ENCODE results near the gene ARMC9. TPM values are rescaled to one million over a fixed set of nuclear protein-coding genes. Genes with fewer than 3 reads are reported as not detected.
A peak's percentile ranks its signal among the peaks of the same experiment; 100 is the strongest.

ARMC9 gene
- total RNA-seq, 2 donors from 2014 or later = 41.7 to 51.5 TPM

DNA sequence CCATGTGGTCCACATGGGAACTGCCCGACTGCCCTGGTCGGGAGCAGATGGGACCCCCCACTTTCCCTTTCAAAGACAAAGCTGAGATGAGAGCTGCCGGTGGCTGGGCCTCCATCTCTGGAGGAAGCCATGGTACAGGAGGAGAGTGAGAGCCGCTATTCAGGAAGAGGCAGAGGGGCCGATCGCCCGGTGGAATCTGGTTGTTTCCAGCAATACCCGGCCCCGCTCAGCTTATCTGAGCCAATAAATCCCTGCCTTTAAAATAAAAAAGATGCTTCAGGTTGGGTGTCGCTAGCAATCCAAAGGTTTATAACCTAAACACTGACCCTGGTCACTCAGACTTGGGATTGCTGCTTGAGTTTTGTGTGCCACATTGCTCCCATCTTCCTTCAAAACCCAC is 181.9 kb downstream of the ARMC9 start:
- DNase-seq = no peak
- no peaks in the 10 kb centered on the region for H3K36me3 Mint-ChIP-seq (ENCODE audit: low read depth)
- H3K27me3 Mint-ChIP-seq (ENCODE audit: insufficient read depth) = no peaks in the 10 kb centered on the region
- WGBS, 2 experiments (ENCODE audit: insufficient coverage in 1 of 2, insufficient read length in 1 of 2) = 92 to 96% methylated on average over 5 to 10 of the region's 10 CpGs
- peaks cover 25% of the 10 kb centered on the region for H3K4me1 Mint-ChIP-seq
- no peak overlapping the region for H3K27ac Mint-ChIP-seq
- Histone ChIP-seq H3K27ac (ENCODE audit: low read depth, low read length) (no peak overlapping the region), H3K9me3 (ENCODE audit: control insufficient read depth, low read length) (peaks cover 9% of the 10 kb centered on the region), H3K4me3 (ENCODE audit: low read length) (no peak overlapping the region), H3K36me3 (ENCODE audit: control insufficient read depth, insufficient read depth, low read length) (no peaks in the 10 kb centered on the region), H3K9ac (ENCODE audit: extremely low read depth, low read length, poor library complexity, severe bottlenecking) (no peak overlapping the region), H3K4me1 (ENCODE audit: control insufficient read depth, insufficient read depth, low read length) (peaks cover 7% of the 10 kb centered on the region), H3K27me3 (ENCODE audit: control insufficient read depth, insufficient read depth, low read length, poor library complexity, severe bottlenecking) (no peaks in the 10 kb centered on the region)
- H3K9me3 Mint-ChIP-seq = peaks cover 14% of the 10 kb centered on the region
- H3K4me3 Mint-ChIP-seq = no peak overlapping the region
- TF ChIP-seq, protein P1, sequence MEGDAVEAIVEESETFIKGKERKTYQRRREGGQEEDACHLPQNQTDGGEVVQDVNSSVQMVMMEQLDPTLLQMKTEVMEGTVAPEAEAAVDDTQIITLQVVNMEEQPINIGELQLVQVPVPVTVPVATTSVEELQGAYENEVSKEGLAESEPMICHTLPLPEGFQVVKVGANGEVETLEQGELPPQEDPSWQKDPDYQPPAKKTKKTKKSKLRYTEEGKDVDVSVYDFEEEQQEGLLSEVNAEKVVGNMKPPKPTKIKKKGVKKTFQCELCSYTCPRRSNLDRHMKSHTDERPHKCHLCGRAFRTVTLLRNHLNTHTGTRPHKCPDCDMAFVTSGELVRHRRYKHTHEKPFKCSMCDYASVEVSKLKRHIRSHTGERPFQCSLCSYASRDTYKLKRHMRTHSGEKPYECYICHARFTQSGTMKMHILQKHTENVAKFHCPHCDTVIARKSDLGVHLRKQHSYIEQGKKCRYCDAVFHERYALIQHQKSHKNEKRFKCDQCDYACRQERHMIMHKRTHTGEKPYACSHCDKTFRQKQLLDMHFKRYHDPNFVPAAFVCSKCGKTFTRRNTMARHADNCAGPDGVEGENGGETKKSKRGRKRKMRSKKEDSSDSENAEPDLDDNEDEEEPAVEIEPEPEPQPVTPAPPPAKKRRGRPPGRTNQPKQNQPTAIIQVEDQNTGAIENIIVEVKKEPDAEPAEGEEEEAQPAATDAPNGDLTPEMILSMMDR (conservative IDR thresholded peaks at IDR 0.05) = no peak

DNA sequence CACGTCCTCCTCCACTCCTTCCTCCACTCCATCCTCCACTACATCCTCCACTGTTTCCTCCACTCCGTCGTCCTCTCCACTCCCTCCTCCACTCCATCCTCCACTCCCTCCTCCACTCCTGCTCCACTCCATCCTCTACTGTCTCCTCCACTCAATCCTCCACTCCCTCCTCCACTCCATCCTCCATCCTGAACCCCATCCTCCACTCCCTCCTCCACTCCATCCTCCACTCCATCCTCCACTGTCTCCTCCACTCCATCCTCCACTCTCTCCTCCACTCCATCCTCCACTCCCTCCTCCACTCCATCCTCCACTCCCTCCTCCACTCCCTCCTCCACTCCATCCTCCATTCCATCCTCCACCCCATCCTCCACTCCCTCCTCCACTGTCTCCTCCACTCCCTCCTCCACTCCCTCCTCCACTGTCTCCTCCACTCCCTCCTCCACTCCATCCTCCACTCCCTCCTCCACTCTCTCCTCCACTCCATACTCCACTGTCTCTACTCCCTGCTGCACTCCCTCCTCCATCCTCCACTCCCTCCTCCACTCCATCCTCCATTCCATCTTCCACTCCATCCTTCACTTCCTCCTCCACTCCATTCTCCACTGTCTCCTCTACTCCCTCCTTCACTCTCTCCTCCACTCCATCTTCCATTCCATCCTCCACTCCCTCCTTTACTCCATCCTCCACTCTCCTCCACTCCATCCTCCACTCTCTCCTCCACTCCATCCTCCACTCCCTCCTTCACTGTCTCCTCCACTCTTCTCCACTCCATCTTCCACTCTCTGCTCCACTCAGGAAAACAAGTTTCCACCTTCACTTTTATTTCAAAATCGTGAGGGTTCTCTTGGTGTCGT is 182.8 kb downstream of the ARMC9 start:
- H3K9ac ChIP-seq (ENCODE audit: extremely low read depth, low read length, poor library complexity, severe bottlenecking) = no peak overlapping the region
- H3K27ac ChIP-seq (ENCODE audit: low read depth, low read length) = no peak overlapping the region
- Mint-ChIP-seq H3K27me3 (ENCODE audit: insufficient read depth) (no peaks in the 10 kb centered on the region), H3K4me1 (peaks cover 17% of the 10 kb centered on the region), H3K4me3 (no peak overlapping the region), H3K9me3 (peaks cover 17% of the 10 kb centered on the region), H3K27ac (no peak overlapping the region), H3K36me3 (ENCODE audit: low read depth) (no peaks in the 10 kb centered on the region)
- 90 to 100% methylated on average over 3 to 5 of the region's 5 CpGs for WGBS, 2 experiments (ENCODE audit: insufficient coverage in 1 of 2, insufficient read length in 1 of 2)
- H3K9me3 ChIP-seq (ENCODE audit: control insufficient read depth, low read length) = peaks cover 11% of the 10 kb centered on the region
- no peak overlapping the region for H3K4me3 ChIP-seq (ENCODE audit: low read length)
- DNase-seq = no peak
- no peaks in the 10 kb centered on the region for H3K27me3 ChIP-seq (ENCODE audit: control insufficient read depth, insufficient read depth, low read length, poor library complexity, severe bottlenecking)
- H3K4me1 ChIP-seq (ENCODE audit: control insufficient read depth, insufficient read depth, low read length) = peaks cover 7% of the 10 kb centered on the region
- TF ChIP-seq, protein P1 (conservative IDR thresholded peaks at IDR 0.05) = no peak
- H3K36me3 ChIP-seq (ENCODE audit: control insufficient read depth, insufficient read depth, low read length) = no peaks in the 10 kb centered on the region

DNA sequence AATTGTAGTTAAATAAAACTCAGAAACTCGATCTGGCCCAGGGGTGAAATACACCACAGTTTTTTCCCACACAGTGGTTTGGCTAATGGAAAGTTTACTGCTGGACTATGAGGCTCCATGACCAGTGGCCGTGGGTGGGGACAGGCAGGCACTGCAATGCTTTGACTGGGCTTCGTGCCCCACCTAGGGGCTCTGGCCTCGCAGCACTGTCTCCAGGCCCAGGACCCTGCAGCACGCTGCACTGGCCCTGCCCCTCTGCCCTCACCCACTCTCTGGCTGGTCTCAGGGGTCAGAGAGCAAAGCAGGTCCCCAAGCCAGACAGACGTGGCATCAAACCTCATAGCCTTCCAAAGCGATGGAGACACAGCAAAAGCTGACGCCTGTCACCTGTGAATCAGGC is 183.7 kb downstream of the ARMC9 start:
- no peak overlapping the region for H3K27ac ChIP-seq (ENCODE audit: low read depth, low read length)
- peaks cover 10% of the 10 kb centered on the region for H3K4me1 Mint-ChIP-seq
- H3K4me1 ChIP-seq (ENCODE audit: control insufficient read depth, insufficient read depth, low read length) = peaks cover 7% of the 10 kb centered on the region

More for the DNA sequence above, 183.7 kb downstream of the ARMC9 start:
- Histone ChIP-seq H3K4me3 (ENCODE audit: low read length) (no peak overlapping the region), H3K9ac (ENCODE audit: extremely low read depth, low read length, poor library complexity, severe bottlenecking) (no peak overlapping the region), H3K27me3 (ENCODE audit: control insufficient read depth, insufficient read depth, low read length, poor library complexity, severe bottlenecking) (no peaks in the 10 kb centered on the region), H3K9me3 (ENCODE audit: control insufficient read depth, low read length) (peaks cover 11% of the 10 kb centered on the region), H3K36me3 (ENCODE audit: control insufficient read depth, insufficient read depth, low read length) (no peaks in the 10 kb centered on the region)
- Mint-ChIP-seq H3K27ac (no peak overlapping the region), H3K4me3 (no peak overlapping the region), H3K36me3 (ENCODE audit: low read depth) (no peaks in the 10 kb centered on the region), H3K9me3 (peaks cover 17% of the 10 kb centered on the region), H3K27me3 (ENCODE audit: insufficient read depth) (no peaks in the 10 kb centered on the region)
- 90% methylated on average over 2 to 8 of the region's 8 CpGs for WGBS, 2 experiments (ENCODE audit: insufficient coverage in 1 of 2, insufficient read length in 1 of 2)
- DNase-seq = no peak
- TF ChIP-seq, protein P1 (conservative IDR thresholded peaks at IDR 0.05) = peak; percentile 36
